DOHH2 (cell line): ENCODE measurements around the gene CCL19.

Experiments
- H3F3A ChIP-seq: fragments of 200-600 bp; sonication (generic), shearing (Covaris generic); 2 replicates; pipeline ENCODE4 v1.6.0; 2016; ENCODE audit warnings: antibody characterized with exemption, mild to moderate bottlenecking; ENCODE audit not compliant: control insufficient read depth, insufficient read depth
- H3K27ac ChIP-seq: fragments of 200-600 bp; sonication (generic); 2 replicates; pipeline ENCODE4 v1.5.1; 2014; ENCODE audit warnings: low read depth, mild to moderate bottlenecking, low read length, moderate library complexity
- H3K27me3 ChIP-seq: fragments of 200-600 bp; sonication (generic); 2 replicates; pipeline ENCODE4 v1.6.1; 2014; ENCODE audit warnings: mild to moderate bottlenecking, low read length, mixed read lengths; ENCODE audit not compliant: control insufficient read depth
- H3K36me3 ChIP-seq: fragments of 200-600 bp; sonication (generic); 2 replicates; pipeline ENCODE4 v1.6.1; 2014; ENCODE audit warnings: mild to moderate bottlenecking, low read length, moderate library complexity, mixed read lengths; ENCODE audit not compliant: control insufficient read depth
- H3K4me1 ChIP-seq: fragments of 200-600 bp; sonication (generic); 2 replicates; pipeline ENCODE4 v1.6.1; 2014; ENCODE audit warnings: mild to moderate bottlenecking, low read length, mixed read lengths; ENCODE audit not compliant: control insufficient read depth
- H3K4me2 ChIP-seq: fragments of 200-600 bp; sonication (generic); 2 replicates; pipeline ENCODE4 v1.6.0; 2014; ENCODE audit warnings: mild to moderate bottlenecking, low read length, moderate library complexity
- H3K4me3 ChIP-seq: fragments of 200-600 bp; sonication (generic); 2 replicates; pipeline ENCODE4 v1.5.1; 2014; ENCODE audit warnings: mild to moderate bottlenecking, low read length, mixed read lengths
- H3K79me2 ChIP-seq: fragments of 200-600 bp; sonication (generic); 2 replicates; pipeline ENCODE4 v1.6.1; 2014; ENCODE audit warnings: mild to moderate bottlenecking, low read length, mixed read lengths; ENCODE audit not compliant: control insufficient read depth
- H3K9me2 ChIP-seq: fragments of 200-600 bp; sonication (generic); replicated peaks from 2 replicates; pipeline ENCODE4 v1.6.1; 2014; ENCODE audit warnings: mild to moderate bottlenecking, low read length, mixed read lengths; ENCODE audit not compliant: control insufficient read depth
- H3K9me3 ChIP-seq: fragments of 200-600 bp; sonication (generic); 2 replicates; pipeline ENCODE4 v1.6.1; 2014; ENCODE audit warnings: antibody characterized with exemption, low read length, mixed read lengths; ENCODE audit not compliant: control insufficient read depth, insufficient read depth
- H4K20me1 ChIP-seq: fragments of 200-600 bp; sonication (generic); 2 replicates; pipeline ENCODE4 v1.6.0; 2014; ENCODE audit warnings: low read depth, mild to moderate bottlenecking, antibody characterized with exemption, low read length, moderate library complexity; ENCODE audit not compliant: control insufficient read depth, insufficient read depth
- CTCF ChIP-seq: fragments of 200-600 bp; sonication (generic); IDR thresholded peaks from one replicate; pipeline ENCODE4 v1.5.1; 2014; ENCODE audit warnings: antibody characterized with exemption, mild to moderate bottlenecking, low read depth, low read length; ENCODE audit not compliant: poor library complexity, severe bottlenecking
- EZH2phosphoT487 ChIP-seq: fragments of 200-600 bp; sonication (generic); IDR thresholded peaks from 2 replicates; pipeline ENCODE4 v1.6.1; 2017; ENCODE audit warnings: borderline replicate concordance, mild to moderate bottlenecking, antibody characterized with exemption, low read length, moderate library complexity, mixed read lengths

CCL19 gene

DNA sequence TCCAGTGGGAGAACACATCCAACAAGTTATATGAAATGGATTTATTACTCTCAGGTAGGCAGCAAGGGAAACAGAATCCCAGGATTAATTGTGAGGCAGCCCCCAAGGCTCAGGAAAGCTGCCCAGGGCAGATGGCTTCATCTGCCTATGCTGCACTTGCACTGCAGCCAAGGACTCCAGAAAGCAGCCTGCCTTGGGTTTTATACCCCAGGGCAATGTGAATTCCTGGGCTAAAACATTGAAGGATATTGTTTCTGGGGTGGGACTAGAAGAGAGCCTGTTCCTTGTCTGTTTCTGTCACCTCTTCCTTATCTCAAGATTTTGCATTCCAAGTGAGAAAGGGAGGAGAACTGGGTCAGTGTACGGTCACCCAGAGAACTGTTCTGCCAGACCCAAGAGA is 19.8 kb downstream of the CCL19 start:
- no peak for TF ChIP-seq EZH2phosphoT487
- TF ChIP-seq CTCF, result no peak
- Histone ChIP-seq H3K79me2 (no peaks in the 10 kb centered on the region), H3K4me2 (no peak overlapping the region), H3K36me3 (no peaks in the 10 kb centered on the region), H3K9me2 (no peaks in the 10 kb centered on the region), H3F3A (no peaks in the 10 kb centered on the region), H3K4me1 (0 out of 2 replicates have a peak, but pooled peaks cover under 1% of the 10 kb centered on the region), H3K4me3 (no peak overlapping the region), H3K9me3 (no peaks in the 10 kb centered on the region), H3K27ac (no peak overlapping the region), H3K27me3 (no peaks in the 10 kb centered on the region), H4K20me1 (no peaks in the 10 kb centered on the region)

DNA sequence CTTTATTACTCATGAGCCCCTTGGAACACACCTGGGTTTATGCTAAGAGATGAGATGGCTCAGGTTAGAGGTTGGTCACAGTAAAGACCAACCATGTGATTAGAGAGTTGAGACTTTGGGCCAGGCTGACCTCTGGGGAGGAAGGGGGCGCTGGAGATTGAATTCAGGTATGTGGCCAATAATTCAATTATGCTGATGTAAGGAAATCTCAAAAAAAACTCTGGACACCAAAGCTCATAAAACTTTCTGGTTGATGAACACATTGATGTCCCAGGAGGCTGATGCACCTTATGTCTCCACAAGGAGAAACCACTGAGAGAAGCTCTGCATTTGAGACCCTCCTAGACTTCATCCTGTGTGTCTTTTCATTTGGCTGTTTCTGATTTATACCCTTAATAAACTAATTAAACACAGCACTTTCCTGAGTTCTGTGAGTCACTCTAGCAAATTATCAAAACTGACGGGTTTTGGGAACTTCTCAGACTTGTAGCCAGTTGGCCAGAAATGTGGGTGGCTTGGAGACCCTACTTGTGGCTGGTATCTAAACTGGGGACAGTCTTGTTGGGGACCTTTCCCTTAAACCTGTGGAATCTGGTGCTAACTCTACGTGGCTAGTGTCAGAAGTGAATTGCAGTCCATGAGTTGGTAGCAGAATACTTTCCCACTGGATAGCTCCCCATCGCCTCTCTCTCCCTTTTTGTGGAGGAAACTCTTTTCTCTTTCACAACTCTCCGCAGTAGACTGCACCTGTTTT is 21.1 kb downstream of the CCL19 start:
- H3K36me3 ChIP-seq, result no peaks in the 10 kb centered on the region
- no peaks in the 10 kb centered on the region for H3K9me3 ChIP-seq
- TF ChIP-seq EZH2phosphoT487 (no peak), CTCF (no peak)
- H3K27ac ChIP-seq, result no peak overlapping the region
- H3K27me3 ChIP-seq, result peaks cover under 1% of the 10 kb centered on the region; the same call in 1 of the 2 replicates
- H4K20me1 ChIP-seq, result no peaks in the 10 kb centered on the region
- no peaks in the 10 kb centered on the region for H3K79me2 ChIP-seq
- no peak overlapping the region for H3K4me2 ChIP-seq
- no peaks in the 10 kb centered on the region for H3F3A ChIP-seq
- H3K4me3 ChIP-seq, result no peak overlapping the region
- peaks cover 11% of the 10 kb centered on the region for H3K4me1 ChIP-seq
- H3K9me2 ChIP-seq, result no peaks in the 10 kb centered on the region

DNA sequence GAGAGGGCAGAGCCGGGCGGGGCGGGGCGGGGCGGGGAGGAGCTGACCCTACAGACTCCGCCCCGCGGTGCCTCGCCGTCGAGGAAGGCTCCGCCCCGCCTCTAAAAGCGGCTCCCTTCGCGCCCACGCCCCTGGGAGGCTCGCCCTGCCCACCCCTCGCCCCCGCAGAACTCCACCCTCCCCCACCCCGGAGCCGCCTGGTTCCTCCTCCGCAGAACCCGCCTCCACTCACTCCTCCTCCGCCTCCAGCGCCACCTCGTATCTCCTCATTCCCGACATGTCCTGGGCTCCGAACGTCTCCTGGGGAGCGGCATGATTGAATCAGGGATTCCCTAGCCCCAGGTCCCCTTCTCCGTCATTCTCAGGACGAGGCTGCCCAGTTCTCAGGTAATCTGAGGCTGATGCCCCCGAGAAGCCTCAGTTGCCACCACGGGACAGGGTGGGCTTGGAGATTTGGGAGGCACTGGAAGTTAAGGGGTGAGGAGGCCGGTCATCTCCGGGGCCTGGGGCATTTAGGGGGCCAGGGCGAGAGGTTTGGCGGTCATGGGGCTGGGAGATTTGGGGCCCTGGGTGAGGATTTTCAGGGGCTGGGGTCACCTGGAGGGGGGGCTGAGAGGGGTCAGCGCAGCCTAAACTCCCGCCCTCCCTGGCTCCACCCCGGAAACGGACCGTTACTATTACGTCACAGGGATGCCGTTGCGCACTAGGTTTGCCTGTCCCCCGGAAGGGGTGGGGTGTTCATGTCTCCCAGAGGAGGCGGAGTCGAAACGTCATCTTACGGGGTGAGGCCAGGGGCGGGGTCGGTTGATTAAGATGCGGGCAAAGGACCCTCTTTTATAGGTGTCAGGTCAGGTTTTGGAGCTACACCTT is 25.5 kb downstream of the CCL19 start:
- Histone ChIP-seq H3K79me2 (no peaks in the 10 kb centered on the region), H3K9me3 (no peaks in the 10 kb centered on the region), H4K20me1 (no peaks in the 10 kb centered on the region), H3K36me3 (no peaks in the 10 kb centered on the region), H3K4me2 (peak overlapping the region; percentile 83), H3K9me2 (no peaks in the 10 kb centered on the region), H3K27me3 (peaks cover 5% of the 10 kb centered on the region; the same call in 1 of the 2 replicates), H3K4me1 (peaks cover 16% of the 10 kb centered on the region), H3K27ac (peak overlapping the region; percentile 47), H3K4me3 (peak overlapping the region; percentile 79), H3F3A (no peaks in the 10 kb centered on the region)
- TF ChIP-seq CTCF (no peak), EZH2phosphoT487 (no peak)
